PFSK-1 (cell line): ENCODE measurements around the gene SH3TC1.

Experiments
- POLR2AphosphoS5 ChIP-seq: IDR thresholded peaks from 2 replicates; pipeline ENCODE4 v1.6.1; 2012; ENCODE audit warnings: low read depth, mild to moderate bottlenecking, control low read depth, low read length, moderate library complexity
- TAF1 ChIP-seq: IDR thresholded peaks from 2 replicates; pipeline ENCODE4 v1.6.1; 2012; ENCODE audit warnings: low read length, control low read depth, borderline replicate concordance; ENCODE audit not compliant: insufficient read depth
- TF ChIP-seq, protein P1 (sequence below), 2 experiments: IDR thresholded peaks; 2 replicates each; pipeline versions ENCODE4 v1.6.1 to v1.8.0; 2011 to 2012; ENCODE audit warnings: low read depth in 2 of 2, low read length in 2 of 2, control low read depth in 1 of 2, inconsistent platforms in 1 of 2, mild to moderate bottlenecking in 1 of 2, moderate library complexity in 1 of 2; ENCODE audit not compliant: insufficient read depth in 1 of 2

DNA sequence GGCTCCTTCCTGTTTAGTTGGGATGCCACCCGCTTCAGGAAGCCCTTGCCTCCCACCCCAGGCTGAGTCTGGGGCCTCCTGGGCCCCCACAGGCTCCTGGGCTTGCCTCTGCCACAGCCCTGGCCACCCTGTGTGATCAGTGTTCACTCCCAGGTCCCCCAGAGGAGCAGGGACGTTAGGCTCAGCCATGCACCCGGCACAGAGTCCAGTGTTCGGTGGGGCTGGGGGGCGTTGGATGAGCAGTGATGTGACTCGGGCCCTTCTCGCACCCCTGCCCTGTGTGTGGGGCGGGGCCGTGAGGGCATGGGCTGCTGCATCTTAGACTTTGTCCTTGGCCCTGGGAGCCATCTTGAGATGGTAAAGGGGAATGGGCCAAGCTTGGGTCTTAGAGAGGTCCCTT, 40.6 kb downstream of the SH3TC1 start:
- TF ChIP-seq TAF1 = no peak
- TF ChIP-seq POLR2AphosphoS5 = no peak
- TF ChIP-seq, protein P1, sequence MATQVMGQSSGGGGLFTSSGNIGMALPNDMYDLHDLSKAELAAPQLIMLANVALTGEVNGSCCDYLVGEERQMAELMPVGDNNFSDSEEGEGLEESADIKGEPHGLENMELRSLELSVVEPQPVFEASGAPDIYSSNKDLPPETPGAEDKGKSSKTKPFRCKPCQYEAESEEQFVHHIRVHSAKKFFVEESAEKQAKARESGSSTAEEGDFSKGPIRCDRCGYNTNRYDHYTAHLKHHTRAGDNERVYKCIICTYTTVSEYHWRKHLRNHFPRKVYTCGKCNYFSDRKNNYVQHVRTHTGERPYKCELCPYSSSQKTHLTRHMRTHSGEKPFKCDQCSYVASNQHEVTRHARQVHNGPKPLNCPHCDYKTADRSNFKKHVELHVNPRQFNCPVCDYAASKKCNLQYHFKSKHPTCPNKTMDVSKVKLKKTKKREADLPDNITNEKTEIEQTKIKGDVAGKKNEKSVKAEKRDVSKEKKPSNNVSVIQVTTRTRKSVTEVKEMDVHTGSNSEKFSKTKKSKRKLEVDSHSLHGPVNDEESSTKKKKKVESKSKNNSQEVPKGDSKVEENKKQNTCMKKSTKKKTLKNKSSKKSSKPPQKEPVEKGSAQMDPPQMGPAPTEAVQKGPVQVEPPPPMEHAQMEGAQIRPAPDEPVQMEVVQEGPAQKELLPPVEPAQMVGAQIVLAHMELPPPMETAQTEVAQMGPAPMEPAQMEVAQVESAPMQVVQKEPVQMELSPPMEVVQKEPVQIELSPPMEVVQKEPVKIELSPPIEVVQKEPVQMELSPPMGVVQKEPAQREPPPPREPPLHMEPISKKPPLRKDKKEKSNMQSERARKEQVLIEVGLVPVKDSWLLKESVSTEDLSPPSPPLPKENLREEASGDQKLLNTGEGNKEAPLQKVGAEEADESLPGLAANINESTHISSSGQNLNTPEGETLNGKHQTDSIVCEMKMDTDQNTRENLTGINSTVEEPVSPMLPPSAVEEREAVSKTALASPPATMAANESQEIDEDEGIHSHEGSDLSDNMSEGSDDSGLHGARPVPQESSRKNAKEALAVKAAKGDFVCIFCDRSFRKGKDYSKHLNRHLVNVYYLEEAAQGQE (IDR thresholded peaks at IDR 0.05; ENCODE audit: insufficient read depth in 1 of 2, low read depth in 2 of 2, low read length in 2 of 2) = no peak
